Measurements from ENCODE around the gene ALG9.

- TF ChIP-seq CTCF (conservative IDR thresholded peaks at IDR 0.05 in 1 of 2, IDR thresholded peaks at IDR 0.05 in 1 of 2; ENCODE audit: low read depth in 1 of 2, low read length in 2 of 2) (no peak), EZH2 (IDR thresholded peaks at IDR 0.05; ENCODE audit: low read length, missing control alignments) (no peak)
These were observed 27.7 kb downstream of the ALG9 start for GRCh38 chr11:111843661-111844060.
